WTC11 (cell line): ENCODE results near the gene GJA8. TPM values are rescaled to one million over a fixed set of nuclear protein-coding genes. Genes with fewer than 3 reads are reported as not detected.
A peak's percentile ranks its signal among the peaks of the same experiment; 100 is the strongest.

Source experiments
- ATAC-seq: fragments of 200-7000 bp; cut with Tn5 transposase; 2 replicates; pipeline ENCODE4 v1.10.0; 2021; ENCODE audit warnings: mild to moderate bottlenecking, moderate library complexity
- CTCF ChIA-PET: fragments of 300-600 bp; sonication (Branson Sonifier 250); formaldehyde crosslinking; loops from one replicate; lab custom pipeline; 2021; ENCODE audit warnings: antibody characterized with exemption; lab: Charles Lee
- POLR2A ChIA-PET: fragments of 350-600 bp; sonication (Branson Sonifier 250); formaldehyde crosslinking; loops from one replicate; lab custom pipeline; 2021; ENCODE audit warnings: antibody characterized with exemption; lab: Charles Lee
- DNase-seq: peaks from one replicate; pipeline ENCODE4 v3.0.0; 2021; ENCODE audit warnings: low spot score
- H3K27ac Mint-ChIP-seq: 2 replicates; pipeline ENCODE4 v1.8.0; 2021; ENCODE audit warnings: mixed read lengths
- H3K27me3 Mint-ChIP-seq: 2 replicates; pipeline ENCODE4 v1.8.0; 2021; ENCODE audit warnings: low read depth, mild to moderate bottlenecking, moderate library complexity, mixed read lengths
- H3K36me3 Mint-ChIP-seq: 2 replicates; pipeline ENCODE4 v1.8.0; 2021; ENCODE audit warnings: mixed read lengths
- H3K4me1 Mint-ChIP-seq: 2 replicates; pipeline ENCODE4 v1.8.0; 2022; ENCODE audit warnings: mixed read lengths
- H3K4me3 Mint-ChIP-seq: 2 replicates; pipeline ENCODE4 v1.8.0; 2021; ENCODE audit warnings: mild to moderate bottlenecking, moderate library complexity, mixed read lengths
- H3K9me3 Mint-ChIP-seq: 2 replicates; pipeline ENCODE4 v1.8.0; 2021; ENCODE audit warnings: mixed read lengths
- ATF1 ChIP-seq: sonication (generic); formaldehyde crosslinking; IDR thresholded peaks from 2 replicates; pipeline ENCODE4 v1.8.1; 2023; ENCODE audit warnings: mild to moderate bottlenecking, moderate library complexity, missing genetic modification reagents
- ATF6 ChIP-seq: sonication (generic); formaldehyde crosslinking; IDR thresholded peaks from 2 replicates; pipeline ENCODE4 v1.8.1; 2023; ENCODE audit warnings: mild to moderate bottlenecking, missing genetic modification reagents
- CTCF ChIP-seq: fragments of 200-600 bp; IDR thresholded peaks from 2 replicates; pipeline ENCODE4 v1.8.0; 2022; ENCODE audit warnings: antibody characterized with exemption
- EMX1 ChIP-seq: fragments of 250-450 bp; sonication (Bioruptor Pico); IDR thresholded peaks from 2 replicates; pipeline ENCODE4 v1.8.0; 2021; ENCODE audit warnings: mild to moderate bottlenecking
- ERG ChIP-seq: fragments of 250-450 bp; sonication (Bioruptor Pico); IDR thresholded peaks from 2 replicates; pipeline ENCODE4 v1.8.0; 2021; ENCODE audit warnings: mild to moderate bottlenecking
- FOXK1 ChIP-seq: sonication (generic); formaldehyde crosslinking; IDR thresholded peaks from 2 replicates; pipeline ENCODE4 v1.8.0; 2022; ENCODE audit warnings: mild to moderate bottlenecking, moderate library complexity, missing genetic modification reagents
- MLX ChIP-seq: sonication (generic); formaldehyde crosslinking; IDR thresholded peaks from 2 replicates; pipeline ENCODE4 v1.8.1; 2023; ENCODE audit warnings: mild to moderate bottlenecking, missing genetic modification reagents, moderate library complexity
- MYBL2 ChIP-seq: sonication (generic); formaldehyde crosslinking; IDR thresholded peaks from 2 replicates; pipeline ENCODE4 v1.8.1; 2023; ENCODE audit warnings: mild to moderate bottlenecking, moderate library complexity, missing genetic modification reagents
- NR1H2 ChIP-seq: sonication (generic); formaldehyde crosslinking; IDR thresholded peaks from 2 replicates; pipeline ENCODE4 v1.9.0; 2021; ENCODE audit warnings: mild to moderate bottlenecking, moderate library complexity, missing genetic modification reagents
- RELA ChIP-seq: sonication (generic); formaldehyde crosslinking; IDR thresholded peaks from 2 replicates; pipeline ENCODE4 v1.8.1; 2022; ENCODE audit warnings: missing genetic modification reagents, mild to moderate bottlenecking, borderline replicate concordance
- TEAD4 ChIP-seq: sonication (generic); formaldehyde crosslinking; IDR thresholded peaks from 2 replicates; pipeline ENCODE4 v1.8.0; 2022; ENCODE audit warnings: mild to moderate bottlenecking, missing genetic modification reagents
- ZBTB43 ChIP-seq: sonication (generic); formaldehyde crosslinking; IDR thresholded peaks from 2 replicates; pipeline ENCODE4 v1.8.1; 2023; ENCODE audit warnings: mild to moderate bottlenecking, missing genetic modification reagents
- ZNF263 ChIP-seq: sonication (generic); formaldehyde crosslinking; IDR thresholded peaks from 2 replicates; pipeline ENCODE4 v1.8.1; 2022; ENCODE audit warnings: low read depth, mild to moderate bottlenecking, moderate library complexity, missing genetic modification reagents
- ZNF281 ChIP-seq: sonication (generic); formaldehyde crosslinking; IDR thresholded peaks from 2 replicates; pipeline ENCODE4 v1.8.0; 2023; ENCODE audit warnings: mild to moderate bottlenecking, missing genetic modification reagents
- ZNF423 ChIP-seq: fragments of 250-450 bp; sonication (Bioruptor Pico); IDR thresholded peaks from 2 replicates; pipeline ENCODE4 v2.1.2; 2022; ENCODE audit warnings: mild to moderate bottlenecking, moderate library complexity
- total RNA-seq: library from RNA; stranded (reverse); gene quantifications from 3 replicates; pipeline ENCODE4 v1.2.3, GENCODE V29; 2021
- TF ChIP-seq, protein P1 (sequence below): sonication (generic); formaldehyde crosslinking; IDR thresholded peaks from 2 replicates; pipeline ENCODE4 v1.8.1; 2022; ENCODE audit warnings: low read depth, mild to moderate bottlenecking, moderate library complexity, missing genetic modification reagents, borderline replicate concordance
- TF ChIP-seq, protein P2 (sequence below): sonication (generic); formaldehyde crosslinking; IDR thresholded peaks from 2 replicates; pipeline ENCODE4 v1.8.0; 2022; ENCODE audit warnings: mild to moderate bottlenecking, missing genetic modification reagents
- TF ChIP-seq, protein P3 (sequence below): sonication (generic); formaldehyde crosslinking; IDR thresholded peaks from 2 replicates; pipeline ENCODE4 v1.8.1; 2022; ENCODE audit warnings: low read depth, missing genetic modification reagents, borderline replicate concordance

Gene GJA8
- total RNA-seq, 1 experiment from 2014 or later, result not detected

DNA sequence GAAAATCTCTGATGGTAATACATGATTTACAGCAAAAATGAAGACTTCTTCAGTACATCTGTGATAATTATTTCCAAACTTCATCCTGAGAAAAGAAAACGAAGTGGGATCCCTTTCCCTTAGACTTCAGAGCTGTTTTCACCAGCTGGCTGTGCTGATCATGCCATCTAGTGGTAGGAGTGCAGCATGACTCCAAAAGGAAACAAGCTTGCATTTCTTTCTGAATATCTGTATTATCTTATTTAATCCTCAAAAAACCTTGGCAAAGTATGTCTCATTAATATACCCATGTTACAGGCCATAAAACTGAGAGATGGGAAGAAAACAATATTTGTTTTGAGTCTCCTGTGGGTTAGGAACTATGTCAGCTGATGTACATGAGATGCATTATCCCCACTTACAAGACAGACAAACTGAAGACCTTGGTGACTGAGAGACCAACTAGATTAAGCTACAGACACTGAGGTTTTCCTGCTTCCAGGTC is 9.8 kb upstream of the GJA8 start:
- ChIA-PET POLR2A (interaction anchor here (0.6 to 1.2 kb wide), 3 partner anchors 170 to 371 kb away, joined by 3 to 4 read pairs (median 3); partner anchors contain the start of gene ACP6), CTCF (interaction anchor here (0.5 to 3.9 kb wide), 68 partner anchors 10 to 619 kb away, joined by 3 to 143 read pairs (median 5); partner anchors contain the start of genes ACP6 and GJA8)
- peak; percentile 78 for TF ChIP-seq CTCF
- TF ChIP-seq ZNF281 (CRISPR knock-in tag), result no peak
- H3K4me3 Mint-ChIP-seq, result no peak overlapping the region
- H3K4me1 Mint-ChIP-seq, result peaks cover 21% of the 10 kb centered on the region
- no peaks in the 10 kb centered on the region for H3K36me3 Mint-ChIP-seq
- ATAC-seq (0 out of 2 replicates have a peak, but pooled peaks have one; percentile 12), DNase-seq (peak; percentile 31)
- no peaks in the 10 kb centered on the region; the same call in 1 of the 2 replicates for H3K27me3 Mint-ChIP-seq
- no peaks in the 10 kb centered on the region for H3K9me3 Mint-ChIP-seq
- no peak overlapping the region for H3K27ac Mint-ChIP-seq

- TF ChIP-seq ERG (CRISPR knock-in tag), result no peak
- no peak for TF ChIP-seq ZBTB43
- TF ChIP-seq ATF1, result no peak
- no peak for TF ChIP-seq NR1H2
- no peak for TF ChIP-seq ZNF423 (CRISPR knock-in tag)
- no peak for TF ChIP-seq EMX1 (CRISPR knock-in tag)
- TF ChIP-seq TEAD4 (CRISPR knock-in tag), result no peak
- TF ChIP-seq ATF6, result no peak
- TF ChIP-seq MYBL2, result no peak
- TF ChIP-seq RELA (CRISPR knock-in tag), result no peak
- TF ChIP-seq, protein P1, sequence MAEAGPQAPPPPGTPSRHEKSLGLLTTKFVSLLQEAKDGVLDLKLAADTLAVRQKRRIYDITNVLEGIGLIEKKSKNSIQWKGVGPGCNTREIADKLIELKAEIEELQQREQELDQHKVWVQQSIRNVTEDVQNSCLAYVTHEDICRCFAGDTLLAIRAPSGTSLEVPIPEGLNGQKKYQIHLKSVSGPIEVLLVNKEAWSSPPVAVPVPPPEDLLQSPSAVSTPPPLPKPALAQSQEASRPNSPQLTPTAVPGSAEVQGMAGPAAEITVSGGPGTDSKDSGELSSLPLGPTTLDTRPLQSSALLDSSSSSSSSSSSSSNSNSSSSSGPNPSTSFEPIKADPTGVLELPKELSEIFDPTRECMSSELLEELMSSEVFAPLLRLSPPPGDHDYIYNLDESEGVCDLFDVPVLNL (CRISPR knock-in tag), result no peak
- TF ChIP-seq, protein P2, sequence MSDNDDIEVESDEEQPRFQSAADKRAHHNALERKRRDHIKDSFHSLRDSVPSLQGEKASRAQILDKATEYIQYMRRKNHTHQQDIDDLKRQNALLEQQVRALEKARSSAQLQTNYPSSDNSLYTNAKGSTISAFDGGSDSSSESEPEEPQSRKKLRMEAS, result no peak
- TF ChIP-seq FOXK1, result no peak
- TF ChIP-seq, protein P3, sequence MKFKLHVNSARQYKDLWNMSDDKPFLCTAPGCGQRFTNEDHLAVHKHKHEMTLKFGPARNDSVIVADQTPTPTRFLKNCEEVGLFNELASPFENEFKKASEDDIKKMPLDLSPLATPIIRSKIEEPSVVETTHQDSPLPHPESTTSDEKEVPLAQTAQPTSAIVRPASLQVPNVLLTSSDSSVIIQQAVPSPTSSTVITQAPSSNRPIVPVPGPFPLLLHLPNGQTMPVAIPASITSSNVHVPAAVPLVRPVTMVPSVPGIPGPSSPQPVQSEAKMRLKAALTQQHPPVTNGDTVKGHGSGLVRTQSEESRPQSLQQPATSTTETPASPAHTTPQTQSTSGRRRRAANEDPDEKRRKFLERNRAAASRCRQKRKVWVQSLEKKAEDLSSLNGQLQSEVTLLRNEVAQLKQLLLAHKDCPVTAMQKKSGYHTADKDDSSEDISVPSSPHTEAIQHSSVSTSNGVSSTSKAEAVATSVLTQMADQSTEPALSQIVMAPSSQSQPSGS, result no peak
- no peak for TF ChIP-seq MLX (CRISPR knock-in tag)
- no peak for TF ChIP-seq ZNF263 (CRISPR knock-in tag)
- TF ChIP-seq, all 79 proteins: peak for 0
- Mint-ChIP-seq H3K27ac (no peak overlapping the region), H3K4me3 (no peak overlapping the region), H3K36me3 (no peaks in the 10 kb centered on the region), H3K4me1 (peaks cover 15% of the 10 kb centered on the region), H3K27me3 (peaks cover 3% of the 10 kb centered on the region), H3K9me3 (no peaks in the 10 kb centered on the region)
- CTCF ChIA-PET, result no interaction called here
- ATAC-seq (no peak), DNase-seq (no peak)
- POLR2A ChIA-PET, result no interaction called here
Measured at GRCh38 chr1:147895123-147895522, 7.5 kb upstream of the GJA8 start.
